Activated T-cell treated with anti-CD3 and anti-CD28 coated beads, Interleukin-2, amount 50 U/mL, for 24 hours (primary cell): ENCODE data around the gene ADD1.
A peak's percentile ranks its signal among the peaks of the same experiment; 100 is the strongest.

Experiments
- DNase-seq: peaks from one replicate; pipeline ENCODE4 v3.0.0-alpha.2; 2020
- H3K27ac Mint-ChIP-seq: 2 replicates; pipeline ENCODE4 v1.8.0; 2020; ENCODE audit warnings: mild to moderate bottlenecking, mixed read lengths
- H3K27me3 Mint-ChIP-seq: 2 replicates; pipeline ENCODE4 v1.8.0; 2020; ENCODE audit warnings: mixed read lengths
- H3K36me3 Mint-ChIP-seq: 2 replicates; pipeline ENCODE4 v1.8.0; 2020; ENCODE audit warnings: low read depth, mixed read lengths
- H3K4me1 Mint-ChIP-seq: 2 replicates; pipeline ENCODE4 v1.8.0; 2020; ENCODE audit warnings: low read depth, mixed read lengths
- H3K4me3 Mint-ChIP-seq: 2 replicates; pipeline ENCODE4 v1.8.0; 2020; ENCODE audit warnings: mild to moderate bottlenecking, moderate library complexity, mixed read lengths
- H3K9me3 Mint-ChIP-seq: 2 replicates; pipeline ENCODE4 v1.8.0; 2020; ENCODE audit warnings: mixed read lengths

Gene ADD1

DNA sequence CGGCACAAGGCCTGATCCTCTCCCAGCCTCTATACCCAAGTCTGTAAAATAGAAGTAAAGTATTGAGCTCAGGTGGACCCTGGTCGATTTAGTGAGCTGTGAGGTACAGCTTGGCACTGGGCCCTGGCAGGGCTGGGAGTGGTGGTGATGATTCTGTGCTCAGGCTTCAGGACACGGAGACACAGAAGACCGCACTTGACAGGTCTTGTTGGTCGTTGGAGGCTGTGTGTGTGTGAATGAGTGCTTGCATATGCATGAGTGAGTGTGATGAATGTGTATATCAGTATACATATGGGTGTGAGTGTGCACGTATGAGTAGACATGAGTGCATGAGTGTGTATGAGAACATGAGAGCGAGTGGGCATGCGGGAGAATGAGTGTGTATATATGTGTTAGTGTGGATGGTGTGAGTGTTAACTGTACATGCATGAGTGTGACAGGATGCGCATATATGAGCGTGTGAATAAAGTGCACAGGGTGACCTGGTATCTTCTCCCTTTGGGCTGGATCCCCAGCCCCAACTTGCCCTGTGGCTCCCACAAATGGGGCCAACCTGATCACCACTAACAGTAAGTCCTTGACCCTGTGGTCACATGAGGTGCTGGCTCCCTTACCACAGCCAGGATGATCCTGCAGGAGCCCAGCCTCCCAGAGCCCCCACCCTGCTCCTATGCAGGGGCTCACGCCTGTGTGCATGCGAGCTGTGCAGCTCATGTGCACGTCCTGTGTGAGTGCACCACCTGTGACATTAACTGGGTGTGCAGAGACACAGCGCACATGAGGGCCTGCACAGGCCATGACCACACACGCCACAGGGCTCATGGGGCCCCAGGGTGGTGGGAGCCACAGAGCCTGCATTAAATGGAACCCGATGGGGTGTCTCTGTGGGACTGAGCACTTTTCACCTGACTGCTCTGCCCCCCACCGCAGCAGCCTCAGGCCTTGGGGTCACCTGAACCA, 29.9 kb upstream of the ADD1 start:
- H3K27me3 Mint-ChIP-seq = no peaks in the 10 kb centered on the region
- peaks cover 2% of the 10 kb centered on the region for H3K9me3 Mint-ChIP-seq
- peak overlapping the region; percentile 94 for H3K4me3 Mint-ChIP-seq
- peaks cover 59% of the 10 kb centered on the region for H3K4me1 Mint-ChIP-seq
- DNase-seq = no peak
- H3K27ac Mint-ChIP-seq = peak overlapping the region; percentile 99
- H3K36me3 Mint-ChIP-seq = peaks cover 51% of the 10 kb centered on the region

DNA sequence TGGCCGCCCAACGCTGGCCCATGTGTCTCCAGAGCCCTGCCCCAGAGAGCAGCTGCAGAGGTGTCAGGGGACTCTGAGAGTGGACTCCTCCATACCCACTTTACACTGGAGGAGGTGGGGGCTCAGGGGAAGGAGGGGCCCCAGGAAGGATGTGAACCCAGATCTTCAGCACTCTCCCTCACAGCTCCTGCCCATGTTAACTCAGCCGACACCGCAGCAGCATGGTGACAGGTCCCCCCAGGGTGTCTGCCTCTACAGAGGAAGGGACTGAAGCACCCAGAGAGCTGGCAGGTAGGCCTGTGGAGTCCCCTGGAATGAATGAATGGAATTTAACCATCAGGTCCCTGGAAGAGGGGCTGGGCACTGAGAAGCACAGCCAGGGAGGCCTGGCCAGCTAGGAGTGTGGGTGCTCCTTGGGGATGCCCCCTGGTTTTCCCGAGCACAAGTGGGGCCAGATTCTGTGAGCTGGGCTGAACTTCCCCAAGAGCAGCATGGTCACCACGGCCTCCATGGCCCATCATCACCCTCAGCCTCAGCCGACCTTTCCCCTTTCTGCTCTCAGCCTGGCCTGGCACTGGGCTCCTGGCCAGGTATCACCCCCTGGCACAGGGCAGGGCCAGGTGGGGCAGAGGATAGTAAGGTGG, 28.9 kb upstream of the ADD1 start:
- Mint-ChIP-seq H3K36me3 (peaks cover 60% of the 10 kb centered on the region), H3K4me1 (peaks cover 64% of the 10 kb centered on the region), H3K9me3 (peaks cover 2% of the 10 kb centered on the region), H3K4me3 (peak overlapping the region; percentile 94), H3K27ac (peak overlapping the region; percentile 29), H3K27me3 (no peaks in the 10 kb centered on the region)
- no peak for DNase-seq

DNA sequence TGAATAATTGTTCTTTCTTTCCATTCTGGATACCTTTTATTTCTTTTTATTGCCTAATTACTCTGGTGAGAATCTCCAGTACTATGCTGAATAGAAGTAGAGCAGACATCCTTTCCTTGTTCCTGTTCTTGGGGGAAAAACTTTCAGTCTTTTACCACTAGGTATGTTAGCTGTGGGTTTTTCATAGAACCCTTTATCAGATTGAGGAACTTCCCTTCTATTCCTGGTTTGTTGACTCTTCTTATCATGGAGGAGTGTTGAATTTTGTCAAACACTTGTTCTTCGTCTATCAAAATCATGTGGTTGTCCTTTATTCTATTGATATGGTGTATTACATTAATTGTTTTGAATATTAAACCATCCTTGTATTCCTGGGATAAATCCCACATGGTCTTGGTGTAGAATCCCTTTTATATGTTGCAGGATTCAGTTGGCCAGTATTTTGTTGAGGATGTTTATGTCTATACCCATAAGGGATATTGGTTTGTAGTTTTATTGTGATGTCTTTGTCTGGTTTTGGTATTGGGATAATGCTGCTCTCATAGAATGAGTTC, 27.2 kb upstream of the ADD1 start:
- Mint-ChIP-seq H3K9me3 (peaks cover 2% of the 10 kb centered on the region), H3K36me3 (peaks cover 73% of the 10 kb centered on the region), H3K27ac (peak overlapping the region; percentile 88), H3K4me3 (peak overlapping the region; percentile 77), H3K4me1 (peaks cover 67% of the 10 kb centered on the region), H3K27me3 (no peaks in the 10 kb centered on the region)
- DNase-seq = no peak

DNA sequence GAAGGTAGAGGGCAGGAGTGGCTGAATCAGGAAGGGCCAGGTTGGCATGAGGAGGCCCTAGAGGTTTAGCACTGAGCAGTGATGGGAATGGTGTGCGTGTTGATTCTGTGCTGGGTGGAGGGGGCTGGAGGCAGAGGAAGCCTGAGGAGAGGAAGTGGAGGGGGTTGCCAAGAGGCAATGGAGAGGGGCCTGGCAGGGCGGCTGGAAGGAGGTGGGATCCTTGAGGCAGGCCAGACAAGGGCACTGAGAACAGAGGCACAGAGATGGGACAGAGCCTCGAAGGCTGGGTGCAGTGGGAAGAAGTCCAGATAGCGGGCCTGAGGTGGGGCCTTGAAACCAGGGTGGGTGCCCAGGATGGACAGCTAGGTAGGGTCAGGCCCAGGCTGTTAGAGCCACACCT, 26.5 kb upstream of the ADD1 start:
- H3K27me3 Mint-ChIP-seq = no peaks in the 10 kb centered on the region
- peaks cover 70% of the 10 kb centered on the region for H3K36me3 Mint-ChIP-seq
- H3K9me3 Mint-ChIP-seq = peaks cover 2% of the 10 kb centered on the region
- peaks cover 61% of the 10 kb centered on the region for H3K4me1 Mint-ChIP-seq
- no peak for DNase-seq
- peak overlapping the region; percentile 77 for H3K4me3 Mint-ChIP-seq
- H3K27ac Mint-ChIP-seq = peak overlapping the region; percentile 88

DNA sequence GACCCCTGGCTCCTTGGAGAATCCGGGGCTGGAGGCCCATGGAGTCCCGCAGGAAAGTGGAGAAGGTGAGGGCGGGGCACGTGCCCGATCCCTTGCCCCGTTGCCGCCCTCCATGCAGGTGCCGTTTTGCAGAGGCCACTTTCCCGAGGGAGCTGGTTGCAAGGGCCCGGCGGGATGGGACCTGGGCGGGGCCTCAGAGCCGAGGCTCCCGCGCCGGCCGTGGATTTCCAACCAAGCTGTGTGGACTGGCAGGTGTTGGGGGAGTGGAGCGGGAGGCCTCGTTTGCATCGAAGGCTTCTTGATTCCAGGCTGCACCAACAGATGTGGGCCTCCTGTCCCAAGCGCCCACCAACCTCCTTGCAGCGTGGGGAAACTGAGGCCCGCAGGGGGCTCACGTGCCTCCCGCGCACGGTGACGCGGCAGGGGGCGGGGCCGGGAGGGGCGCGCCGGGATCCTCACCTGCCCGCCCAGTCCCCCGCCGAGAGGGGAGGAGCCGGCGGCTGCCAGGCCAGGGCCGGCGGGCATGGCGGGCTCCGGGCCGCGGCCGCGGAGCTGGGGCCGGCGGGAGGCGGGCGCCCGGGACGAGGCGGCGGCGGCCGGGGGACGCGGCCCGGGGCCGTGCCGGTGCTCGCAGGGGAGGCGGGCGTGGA, 25.8 kb upstream of the ADD1 start:
- Mint-ChIP-seq H3K36me3 (peaks cover 73% of the 10 kb centered on the region), H3K4me3 (peak overlapping the region; percentile 77), H3K9me3 (peaks cover 2% of the 10 kb centered on the region), H3K4me1 (peaks cover 59% of the 10 kb centered on the region), H3K27me3 (no peaks in the 10 kb centered on the region), H3K27ac (peak overlapping the region; percentile 88)
- peak; percentile 54 for DNase-seq

DNA sequence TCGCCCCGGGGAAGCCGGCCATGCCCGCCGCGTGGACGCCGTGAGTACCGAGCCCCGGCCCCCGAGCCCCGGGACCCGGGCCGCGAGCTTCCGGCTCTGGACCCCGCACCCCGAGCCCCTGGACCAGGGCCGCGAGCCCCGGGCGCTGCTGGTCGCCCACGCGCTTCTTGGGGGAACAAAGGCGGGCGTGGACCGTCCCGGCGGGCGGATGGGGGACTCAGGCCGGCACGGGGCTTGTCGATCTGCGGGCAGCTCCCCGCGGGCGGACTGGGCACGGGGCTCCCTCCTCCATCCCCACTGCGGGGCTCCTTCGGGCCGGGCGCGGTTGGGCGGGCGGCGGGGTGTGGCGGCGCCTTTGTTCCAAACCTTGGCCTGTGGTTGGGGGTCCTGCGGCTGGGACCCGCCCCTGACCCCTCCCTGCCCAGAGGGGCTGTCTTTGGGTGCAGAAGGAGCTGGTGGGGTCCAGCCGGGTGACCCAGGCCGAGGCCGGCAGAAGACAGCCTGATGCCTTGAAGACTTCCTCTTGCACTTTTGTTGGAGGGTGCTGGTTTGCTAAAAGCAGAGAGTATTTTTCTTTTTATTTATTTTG, 25.2 kb upstream of the ADD1 start:
- no peak for DNase-seq
- H3K4me1 Mint-ChIP-seq = peaks cover 53% of the 10 kb centered on the region
- H3K27me3 Mint-ChIP-seq = no peaks in the 10 kb centered on the region
- H3K9me3 Mint-ChIP-seq = peaks cover 2% of the 10 kb centered on the region
- H3K36me3 Mint-ChIP-seq = peaks cover 73% of the 10 kb centered on the region
- H3K4me3 Mint-ChIP-seq = peak overlapping the region; percentile 62
- H3K27ac Mint-ChIP-seq = no peak overlapping the region

DNA sequence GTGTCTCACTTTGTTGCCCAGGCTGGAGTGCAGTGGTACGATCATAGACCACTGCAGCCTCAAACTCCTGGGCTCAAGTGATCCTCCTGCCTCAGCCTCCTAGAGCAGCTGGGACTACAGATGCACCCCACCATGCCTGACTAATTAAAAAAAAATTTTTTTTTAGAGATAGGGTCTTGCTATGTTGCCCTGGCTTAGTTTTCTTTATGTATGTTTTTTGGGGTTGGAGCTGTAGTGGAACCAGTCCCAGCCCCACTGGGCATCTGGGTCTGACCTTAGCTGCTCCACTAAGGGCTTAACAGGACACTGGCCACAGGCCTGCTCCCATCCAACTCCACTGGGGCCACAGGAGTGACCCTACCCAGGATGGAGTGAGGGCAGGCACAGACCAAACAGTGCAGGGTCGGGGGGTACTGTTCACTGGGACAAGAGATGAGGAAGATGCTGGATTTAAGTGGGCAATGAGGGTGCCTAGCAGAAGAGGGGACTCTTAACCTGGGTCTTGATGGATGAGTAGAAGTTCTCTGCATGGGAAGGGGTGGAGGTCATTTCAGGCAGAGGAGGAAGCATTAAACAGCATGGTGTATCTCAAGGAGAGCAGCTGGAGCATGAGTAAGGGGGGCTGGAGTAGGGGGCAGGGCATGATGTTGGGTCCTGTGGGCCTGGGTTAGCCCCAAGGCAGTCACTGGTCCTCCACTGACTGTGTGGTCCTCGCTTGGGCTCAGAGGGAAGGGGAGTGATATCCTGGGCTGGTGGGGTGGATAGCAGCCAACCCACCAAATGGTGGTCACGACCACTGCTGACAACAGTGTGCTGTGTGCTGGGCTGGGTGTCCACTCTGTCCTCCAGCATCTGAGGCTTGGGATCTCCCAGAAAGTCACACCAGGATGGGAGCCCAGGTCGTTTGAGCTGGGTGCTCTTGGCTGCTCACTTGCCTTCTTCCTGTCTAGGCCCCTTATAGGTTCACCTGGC, 24.1 kb upstream of the ADD1 start:
- peak overlapping the region; percentile 50 for H3K27ac Mint-ChIP-seq
- H3K4me1 Mint-ChIP-seq = peaks cover 42% of the 10 kb centered on the region
- no peaks in the 10 kb centered on the region for H3K27me3 Mint-ChIP-seq
- DNase-seq = no peak
- H3K36me3 Mint-ChIP-seq = peaks cover 73% of the 10 kb centered on the region
- H3K4me3 Mint-ChIP-seq = peak overlapping the region; percentile 62
- peaks cover 2% of the 10 kb centered on the region for H3K9me3 Mint-ChIP-seq

DNA sequence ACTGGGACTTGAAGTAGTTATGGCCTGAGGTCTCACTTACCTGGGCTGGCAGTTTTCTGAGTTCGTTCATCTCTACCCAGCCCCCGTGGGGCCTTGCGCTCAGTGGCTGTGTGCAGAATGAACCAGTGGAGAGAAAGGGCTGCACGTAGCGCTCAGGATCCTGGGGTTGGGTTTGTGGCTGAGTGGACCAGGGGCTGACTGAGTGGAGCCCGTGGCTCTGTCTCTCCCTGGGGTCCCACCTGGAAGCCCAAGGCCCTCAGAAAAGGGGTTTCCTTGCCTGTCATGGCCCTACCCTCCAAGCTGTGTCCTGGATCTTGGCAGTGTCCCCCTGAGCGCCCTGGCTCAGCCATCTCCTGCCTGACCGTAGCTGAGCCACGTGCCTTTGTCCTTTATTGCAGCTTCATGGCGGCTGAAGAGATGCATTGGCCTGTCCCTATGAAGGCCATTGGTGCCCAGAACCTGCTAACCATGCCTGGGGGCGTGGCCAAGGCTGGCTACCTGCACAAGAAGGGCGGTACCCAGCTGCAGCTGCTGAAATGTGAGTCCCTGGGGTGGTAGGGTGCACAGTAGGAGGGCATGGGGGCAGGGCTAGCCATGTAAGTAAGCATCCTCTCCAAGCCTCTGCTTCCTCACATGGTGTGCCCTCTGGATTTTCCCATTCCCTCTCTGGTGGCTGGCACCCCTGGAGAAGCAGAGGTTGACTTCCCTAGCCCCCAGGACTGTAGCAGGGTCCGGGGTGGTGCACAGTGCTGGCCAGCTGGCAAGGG, 23.2 kb upstream of the ADD1 start:
- Mint-ChIP-seq H3K9me3 (peaks cover 2% of the 10 kb centered on the region), H3K4me3 (no peak overlapping the region), H3K36me3 (peaks cover 73% of the 10 kb centered on the region), H3K27me3 (no peaks in the 10 kb centered on the region), H3K27ac (no peak overlapping the region), H3K4me1 (peaks cover 33% of the 10 kb centered on the region)
- DNase-seq = no peak

DNA sequence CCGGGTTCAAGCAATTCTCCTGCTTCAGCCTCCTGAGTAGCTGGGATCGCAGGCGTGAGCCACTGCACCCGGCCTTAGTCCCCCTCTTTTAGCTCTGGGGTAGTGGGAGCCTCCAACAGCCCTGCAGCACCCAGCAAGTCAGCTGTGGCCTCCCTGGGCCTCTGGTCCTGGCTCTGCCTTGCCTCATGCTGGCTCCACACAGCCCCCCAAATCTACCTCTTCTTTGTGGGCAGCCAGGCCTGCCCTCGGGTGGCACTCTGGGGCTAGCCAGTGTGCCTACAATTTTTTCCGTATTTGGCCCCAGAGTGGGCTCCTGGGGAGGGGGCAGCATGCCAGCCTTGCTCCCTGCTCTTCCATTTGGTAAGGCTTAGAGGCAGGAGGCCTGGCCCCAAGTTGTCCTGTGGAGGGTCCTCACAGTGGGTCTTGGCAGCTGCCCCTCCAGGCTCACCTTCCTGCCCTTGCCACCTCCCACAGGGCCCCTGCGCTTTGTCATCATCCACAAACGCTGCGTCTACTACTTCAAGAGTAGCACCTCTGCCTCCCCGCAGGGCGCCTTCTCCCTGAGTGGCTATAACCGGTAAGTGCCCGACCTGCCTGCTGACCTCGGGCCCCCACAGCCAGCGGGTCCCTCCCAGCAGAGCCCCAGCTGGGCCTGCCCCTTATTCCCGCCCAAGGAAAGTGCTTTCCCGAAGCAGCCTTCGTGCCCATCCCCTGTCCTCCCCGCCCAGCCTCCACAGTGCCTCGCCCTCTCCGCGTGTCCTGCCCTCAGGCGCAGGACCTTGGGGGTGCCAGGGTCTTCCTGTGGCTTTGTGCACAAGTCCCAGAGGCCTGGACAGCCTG, 21.0 kb upstream of the ADD1 start:
- H3K36me3 Mint-ChIP-seq = peaks cover 78% of the 10 kb centered on the region
- no peaks in the 10 kb centered on the region for H3K27me3 Mint-ChIP-seq
- no peak overlapping the region for H3K4me3 Mint-ChIP-seq
- peak overlapping the region; percentile 8 for H3K27ac Mint-ChIP-seq
- DNase-seq = no peak
- H3K9me3 Mint-ChIP-seq = no peaks in the 10 kb centered on the region
- H3K4me1 Mint-ChIP-seq = peaks cover 13% of the 10 kb centered on the region

DNA sequence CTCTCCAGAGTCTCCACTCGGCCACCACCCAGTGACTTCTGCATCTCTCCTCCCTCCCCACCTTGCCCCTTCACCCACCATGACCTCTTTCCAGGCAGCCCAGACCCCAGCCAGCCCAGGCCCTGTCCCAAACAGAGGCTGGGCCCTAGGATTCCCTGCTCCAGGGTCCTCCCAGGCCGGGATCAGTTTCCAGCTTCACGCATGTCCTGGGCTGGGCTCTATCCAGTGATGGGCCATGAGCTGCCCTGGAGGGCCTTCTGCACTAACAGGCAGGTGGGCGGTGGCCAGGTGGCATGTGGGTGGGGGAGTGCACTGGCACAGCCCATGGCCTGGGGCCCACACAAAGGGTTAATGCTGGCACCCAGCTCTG, 20.4 kb upstream of the ADD1 start:
- Mint-ChIP-seq H3K4me3 (no peak overlapping the region), H3K27ac (peak overlapping the region; percentile 8), H3K4me1 (peaks cover 12% of the 10 kb centered on the region), H3K9me3 (no peaks in the 10 kb centered on the region), H3K27me3 (no peaks in the 10 kb centered on the region), H3K36me3 (peaks cover 83% of the 10 kb centered on the region)
- DNase-seq = no peak

DNA sequence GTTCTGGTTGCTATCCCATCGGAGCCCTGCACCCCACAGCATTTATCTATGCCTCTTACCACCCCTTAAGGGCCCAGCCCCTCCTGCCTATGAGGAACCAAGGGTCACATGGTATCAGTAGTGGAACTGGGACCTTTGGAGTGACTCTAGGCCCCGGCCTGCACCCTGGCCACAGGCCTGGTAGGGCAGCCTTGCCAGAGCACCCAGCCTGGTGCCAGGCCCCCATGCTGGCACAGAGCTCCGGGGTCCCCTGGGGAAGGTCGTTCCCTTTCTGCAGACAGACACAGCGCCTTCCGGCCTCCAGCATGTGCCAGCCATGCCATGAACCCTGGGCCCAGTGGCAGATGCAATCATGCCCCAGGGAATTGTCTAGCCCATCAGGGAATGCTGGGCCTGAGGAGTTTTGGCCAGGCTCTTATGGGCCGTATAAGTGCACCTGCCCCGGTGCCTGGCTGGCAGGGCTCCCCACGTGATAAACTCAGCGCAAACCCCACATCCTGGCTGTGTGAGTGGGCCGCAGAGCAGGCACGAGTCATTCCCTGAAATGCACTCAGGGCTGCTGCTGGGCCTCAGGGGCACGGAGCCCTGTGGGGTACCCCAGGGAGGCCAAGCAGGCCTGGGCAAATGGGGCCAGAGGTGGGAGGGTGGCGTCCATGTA, 19.8 kb upstream of the ADD1 start:
- H3K36me3 Mint-ChIP-seq = peaks cover 88% of the 10 kb centered on the region
- H3K4me3 Mint-ChIP-seq = no peak overlapping the region
- no peaks in the 10 kb centered on the region for H3K27me3 Mint-ChIP-seq
- DNase-seq = no peak
- no peak overlapping the region for H3K27ac Mint-ChIP-seq
- no peaks in the 10 kb centered on the region for H3K9me3 Mint-ChIP-seq
- peaks cover 10% of the 10 kb centered on the region for H3K4me1 Mint-ChIP-seq

DNA sequence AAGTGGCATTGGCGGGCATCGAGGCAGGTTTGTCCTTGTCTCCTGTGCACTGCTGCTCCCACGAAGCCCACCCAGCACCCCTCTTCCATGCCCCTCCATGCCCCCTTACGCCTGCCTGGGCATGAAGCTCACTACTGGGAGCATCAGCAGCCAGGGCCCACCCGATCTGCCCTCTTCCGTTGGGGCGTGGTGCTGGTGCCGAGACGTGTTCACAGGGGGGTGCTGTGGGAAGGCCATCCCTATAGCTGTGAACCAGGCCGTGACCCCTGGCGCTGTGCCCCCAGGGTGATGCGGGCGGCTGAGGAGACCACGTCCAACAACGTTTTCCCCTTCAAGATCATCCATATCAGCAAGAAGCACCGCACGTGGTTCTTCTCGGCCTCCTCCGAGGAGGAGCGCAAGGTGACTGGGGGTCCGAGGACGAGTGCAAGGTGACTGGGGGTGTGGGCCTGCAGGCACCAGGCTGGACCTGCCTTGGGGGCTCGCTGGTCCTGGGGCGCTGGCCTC, 19.3 kb upstream of the ADD1 start:
- H3K36me3 Mint-ChIP-seq = peaks cover 86% of the 10 kb centered on the region
- DNase-seq = no peak
- no peak overlapping the region for H3K27ac Mint-ChIP-seq
- no peak overlapping the region for H3K4me3 Mint-ChIP-seq
- no peaks in the 10 kb centered on the region for H3K27me3 Mint-ChIP-seq
- no peaks in the 10 kb centered on the region for H3K9me3 Mint-ChIP-seq
- H3K4me1 Mint-ChIP-seq = peaks cover 9% of the 10 kb centered on the region
